ENCODE results near the gene TMEM120A.

TMEM120A gene

DNA sequence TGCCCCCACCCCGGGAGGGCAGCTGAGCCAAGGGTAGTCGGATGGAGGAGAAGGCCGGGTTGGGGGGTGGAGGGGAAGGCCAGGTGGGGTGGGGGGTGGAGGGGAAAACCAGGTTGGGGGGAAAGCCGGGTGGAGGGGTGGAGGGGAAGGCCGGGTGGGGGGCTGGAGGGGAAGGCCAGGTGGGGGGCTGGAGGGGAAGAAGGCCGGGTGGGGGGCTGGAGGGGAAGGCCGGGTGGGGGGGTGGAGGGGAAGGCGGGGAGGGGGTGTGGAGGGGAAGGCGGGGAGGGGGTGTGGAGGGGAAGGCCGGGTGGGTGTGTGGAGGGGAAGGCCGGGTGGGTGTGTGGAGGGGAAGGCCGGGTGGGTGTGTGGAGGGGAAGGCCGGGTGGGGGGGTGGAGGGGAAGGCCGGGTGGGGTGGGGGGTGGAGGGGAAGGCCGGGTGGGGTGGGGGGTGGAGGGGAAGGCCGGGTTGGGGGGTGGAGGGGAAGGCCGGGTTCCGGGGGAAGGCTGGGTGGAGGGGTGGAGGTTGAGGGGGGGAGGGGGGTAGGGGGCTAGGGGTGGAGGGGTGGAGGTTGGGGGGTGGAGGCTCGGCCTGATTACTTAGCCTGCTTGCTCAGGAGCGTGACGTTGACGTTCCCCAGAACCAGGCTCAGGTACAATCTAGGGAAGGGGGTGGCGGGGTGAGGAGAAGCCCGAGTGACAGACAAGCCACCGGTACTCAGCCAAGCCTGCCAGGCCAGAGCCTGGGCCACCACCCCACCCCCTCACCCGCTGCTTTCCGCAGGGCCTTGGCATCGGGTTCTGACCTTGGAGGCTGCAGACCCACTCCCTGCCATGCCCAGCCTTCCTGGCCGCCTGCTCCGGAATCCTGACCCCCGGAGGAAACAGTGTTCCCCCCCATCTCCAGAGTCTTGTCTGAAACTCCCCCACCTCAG is 5.6 kb downstream of the TMEM120A start:
- no peak overlapping the region for H3K4me3 ChIP-seq (replicated peaks; ENCODE audit: low read depth, low read length)

DNA sequence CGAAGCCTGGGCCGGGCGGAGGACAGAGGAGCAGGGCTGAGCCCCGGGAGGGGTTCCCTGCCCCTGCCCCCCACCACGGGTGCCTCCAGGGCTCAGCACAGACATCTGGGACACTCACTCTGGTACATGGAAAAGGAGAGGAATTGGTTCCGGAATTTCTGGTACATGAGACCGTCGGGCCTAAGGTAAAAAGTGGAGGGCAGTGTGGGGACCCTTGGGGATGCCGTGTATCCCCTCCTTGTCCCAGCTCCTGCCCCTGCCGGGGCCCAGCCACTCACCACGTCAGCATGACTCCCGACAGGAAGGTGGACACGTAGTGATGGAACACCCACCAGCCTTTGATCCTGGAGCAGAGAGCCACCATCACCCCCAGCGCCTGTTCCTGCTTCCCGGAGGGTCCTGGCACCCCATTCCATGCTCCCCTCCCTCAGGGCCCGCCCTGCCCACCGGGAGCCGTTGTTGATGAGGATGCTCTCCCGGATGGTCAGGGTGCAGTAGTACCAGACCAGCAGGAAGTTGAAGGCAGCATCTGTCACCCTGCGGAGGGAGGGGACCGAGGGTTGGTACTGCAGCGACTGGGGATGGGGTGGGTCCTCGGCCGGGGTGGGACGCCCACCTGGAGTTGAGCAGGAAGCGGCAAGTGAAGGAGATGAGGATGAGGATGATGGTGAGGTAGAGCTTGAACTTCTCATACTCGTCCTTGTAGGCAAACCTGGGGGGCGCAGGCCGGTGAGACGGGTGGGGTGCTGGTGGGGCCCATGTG is 6.4 kb downstream of the TMEM120A start:
- TF ChIP-seq, protein P1, sequence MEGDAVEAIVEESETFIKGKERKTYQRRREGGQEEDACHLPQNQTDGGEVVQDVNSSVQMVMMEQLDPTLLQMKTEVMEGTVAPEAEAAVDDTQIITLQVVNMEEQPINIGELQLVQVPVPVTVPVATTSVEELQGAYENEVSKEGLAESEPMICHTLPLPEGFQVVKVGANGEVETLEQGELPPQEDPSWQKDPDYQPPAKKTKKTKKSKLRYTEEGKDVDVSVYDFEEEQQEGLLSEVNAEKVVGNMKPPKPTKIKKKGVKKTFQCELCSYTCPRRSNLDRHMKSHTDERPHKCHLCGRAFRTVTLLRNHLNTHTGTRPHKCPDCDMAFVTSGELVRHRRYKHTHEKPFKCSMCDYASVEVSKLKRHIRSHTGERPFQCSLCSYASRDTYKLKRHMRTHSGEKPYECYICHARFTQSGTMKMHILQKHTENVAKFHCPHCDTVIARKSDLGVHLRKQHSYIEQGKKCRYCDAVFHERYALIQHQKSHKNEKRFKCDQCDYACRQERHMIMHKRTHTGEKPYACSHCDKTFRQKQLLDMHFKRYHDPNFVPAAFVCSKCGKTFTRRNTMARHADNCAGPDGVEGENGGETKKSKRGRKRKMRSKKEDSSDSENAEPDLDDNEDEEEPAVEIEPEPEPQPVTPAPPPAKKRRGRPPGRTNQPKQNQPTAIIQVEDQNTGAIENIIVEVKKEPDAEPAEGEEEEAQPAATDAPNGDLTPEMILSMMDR (IDR thresholded peaks at IDR 0.05; ENCODE audit: low read depth, low read length, missing control alignments): no peak
- H3K4me3 ChIP-seq (replicated peaks; ENCODE audit: low read depth, low read length): no peak overlapping the region
- DNase-seq (ENCODE audit: extremely low read depth, low read depth): no peak

More for the DNA sequence above, 5.6 kb downstream of the TMEM120A start:
- DNase-seq (ENCODE audit: extremely low read depth, low read depth): no peak
- TF ChIP-seq, protein P1 (IDR thresholded peaks at IDR 0.05; ENCODE audit: low read depth, low read length, missing control alignments): no peak

- TF ChIP-seq, protein P1 (IDR thresholded peaks at IDR 0.05; ENCODE audit: low read depth, low read length, missing control alignments): no peak
- no peak overlapping the region for H3K4me3 ChIP-seq (replicated peaks; ENCODE audit: low read depth, low read length)
- DNase-seq (ENCODE audit: extremely low read depth, low read depth): no peak
Observed at GRCh38 chr7:75987026-75987804, 7.2 kb downstream of the TMEM120A start.

- TF ChIP-seq, protein P1 (IDR thresholded peaks at IDR 0.05; ENCODE audit: low read depth, low read length, missing control alignments): no peak
- no peak overlapping the region for H3K4me3 ChIP-seq (replicated peaks; ENCODE audit: low read depth, low read length)
- no peak for DNase-seq (ENCODE audit: extremely low read depth, low read depth)
Observed at GRCh38 chr7:75986147-75986781, 8.1 kb downstream of the TMEM120A start.

DNA sequence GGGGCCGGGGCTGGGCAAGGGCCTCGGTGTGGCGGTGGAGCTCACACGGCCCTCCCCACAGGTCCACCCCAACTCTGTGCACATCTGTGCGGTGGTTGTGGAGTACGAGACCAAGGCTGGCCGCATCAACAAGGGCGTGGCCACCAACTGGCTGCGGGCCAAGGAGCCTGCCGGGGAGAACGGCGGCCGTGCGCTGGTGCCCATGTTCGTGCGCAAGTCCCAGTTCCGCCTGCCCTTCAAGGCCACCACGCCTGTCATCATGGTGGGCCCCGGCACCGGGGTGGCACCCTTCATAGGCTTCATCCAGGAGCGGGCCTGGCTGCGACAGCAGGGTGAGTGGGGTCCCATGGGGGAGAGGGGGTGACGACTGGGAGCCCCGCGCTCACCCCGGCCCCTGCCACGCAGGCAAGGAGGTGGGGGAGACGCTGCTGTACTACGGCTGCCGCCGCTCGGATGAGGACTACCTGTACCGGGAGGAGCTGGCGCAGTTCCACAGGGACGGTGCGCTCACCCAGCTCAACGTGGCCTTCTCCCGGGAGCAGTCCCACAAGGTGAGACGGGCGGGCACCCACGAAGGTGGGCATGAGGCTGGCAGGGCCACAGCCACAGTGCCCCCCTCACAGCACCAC is 8.8 kb downstream of the TMEM120A start:
- TF ChIP-seq, protein P1 (IDR thresholded peaks at IDR 0.05; ENCODE audit: low read depth, low read length, missing control alignments): no peak
- H3K4me3 ChIP-seq (replicated peaks; ENCODE audit: low read depth, low read length): no peak overlapping the region
- DNase-seq (ENCODE audit: extremely low read depth, low read depth): no peak
